Measurements from ENCODE around the gene ARHGAP18. TPM values are rescaled to one million over a fixed set of nuclear protein-coding genes. Genes with fewer than 3 reads are reported as not detected.

ARHGAP18 gene
- total and polyA plus RNA-seq, 10 of the 15 experiments (the other 5 are each of a cell fraction or from before 2014, with no cell fraction given) = 18.2 to 52.2 (median 31.7) TPM

DNA sequence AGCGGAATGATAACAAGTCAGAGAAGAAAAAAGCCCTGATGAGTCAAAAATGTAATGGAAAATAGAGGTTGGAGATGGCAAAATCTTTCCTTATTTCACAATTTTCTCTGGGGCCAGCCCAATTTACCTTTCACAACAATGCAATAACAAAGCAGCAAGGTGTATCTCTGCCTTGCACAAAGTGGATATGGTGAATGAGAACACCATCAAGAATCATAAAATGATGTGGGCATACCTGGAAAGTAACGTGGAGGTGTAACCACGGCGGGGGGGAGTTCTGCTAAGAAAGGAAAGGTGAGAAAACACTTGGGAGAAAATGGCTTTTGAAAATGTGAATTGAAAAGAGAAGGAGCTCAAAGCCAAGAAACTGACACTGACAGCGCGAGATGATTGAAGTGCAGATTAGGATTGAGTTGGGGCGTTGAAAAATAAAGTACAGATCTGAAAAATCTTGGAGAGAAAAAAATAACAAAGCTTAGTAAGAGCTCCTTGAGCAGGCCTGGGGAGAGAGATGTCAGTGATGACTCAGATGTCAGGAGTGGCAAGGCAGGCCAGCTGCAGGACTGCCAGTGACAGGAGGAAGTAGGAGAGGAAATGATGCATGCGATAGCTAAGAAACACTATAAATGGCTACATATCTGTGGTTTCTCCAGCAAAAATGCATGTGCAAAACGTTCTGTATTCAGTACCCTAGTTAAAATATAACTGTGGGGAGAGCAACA is 26.2 kb downstream of the ARHGAP18 start (continued):
- TF ChIP-seq, protein P1, sequence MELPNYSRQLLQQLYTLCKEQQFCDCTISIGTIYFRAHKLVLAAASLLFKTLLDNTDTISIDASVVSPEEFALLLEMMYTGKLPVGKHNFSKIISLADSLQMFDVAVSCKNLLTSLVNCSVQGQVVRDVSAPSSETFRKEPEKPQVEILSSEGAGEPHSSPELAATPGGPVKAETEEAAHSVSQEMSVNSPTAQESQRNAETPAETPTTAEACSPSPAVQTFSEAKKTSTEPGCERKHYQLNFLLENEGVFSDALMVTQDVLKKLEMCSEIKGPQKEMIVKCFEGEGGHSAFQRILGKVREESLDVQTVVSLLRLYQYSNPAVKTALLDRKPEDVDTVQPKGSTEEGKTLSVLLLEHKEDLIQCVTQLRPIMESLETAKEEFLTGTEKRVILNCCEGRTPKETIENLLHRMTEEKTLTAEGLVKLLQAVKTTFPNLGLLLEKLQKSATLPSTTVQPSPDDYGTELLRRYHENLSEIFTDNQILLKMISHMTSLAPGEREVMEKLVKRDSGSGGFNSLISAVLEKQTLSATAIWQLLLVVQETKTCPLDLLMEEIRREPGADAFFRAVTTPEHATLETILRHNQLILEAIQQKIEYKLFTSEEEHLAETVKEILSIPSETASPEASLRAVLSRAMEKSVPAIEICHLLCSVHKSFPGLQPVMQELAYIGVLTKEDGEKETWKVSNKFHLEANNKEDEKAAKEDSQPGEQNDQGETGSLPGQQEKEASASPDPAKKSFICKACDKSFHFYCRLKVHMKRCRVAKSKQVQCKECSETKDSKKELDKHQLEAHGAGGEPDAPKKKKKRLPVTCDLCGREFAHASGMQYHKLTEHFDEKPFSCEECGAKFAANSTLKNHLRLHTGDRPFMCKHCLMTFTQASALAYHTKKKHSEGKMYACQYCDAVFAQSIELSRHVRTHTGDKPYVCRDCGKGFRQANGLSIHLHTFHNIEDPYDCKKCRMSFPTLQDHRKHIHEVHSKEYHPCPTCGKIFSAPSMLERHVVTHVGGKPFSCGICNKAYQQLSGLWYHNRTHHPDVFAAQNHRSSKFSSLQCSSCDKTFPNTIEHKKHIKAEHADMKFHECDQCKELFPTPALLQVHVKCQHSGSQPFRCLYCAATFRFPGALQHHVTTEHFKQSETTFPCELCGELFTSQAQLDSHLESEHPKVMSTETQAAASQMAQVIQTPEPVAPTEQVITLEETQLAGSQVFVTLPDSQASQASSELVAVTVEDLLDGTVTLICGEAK (IDR thresholded peaks at IDR 0.05; ENCODE audit: borderline replicate concordance) = no peak; the same call in 1 of the 2 replicates
- TF ChIP-seq NRF1 (conservative IDR thresholded peaks at IDR 0.05; ENCODE audit: low read depth, low read length) (no peak), BHLHE40 (IDR thresholded peaks at IDR 0.05; ENCODE audit: borderline replicate concordance in 1 of 2, low read depth in 2 of 2, low read length in 1 of 2) (peak; percentile 94), MYC (IDR thresholded peaks at IDR 0.05; ENCODE audit: insufficient read depth, insufficient read length, insufficient replicate concordance, low read length, severe bottlenecking) (no peak)
- TF ChIP-seq, protein P2, sequence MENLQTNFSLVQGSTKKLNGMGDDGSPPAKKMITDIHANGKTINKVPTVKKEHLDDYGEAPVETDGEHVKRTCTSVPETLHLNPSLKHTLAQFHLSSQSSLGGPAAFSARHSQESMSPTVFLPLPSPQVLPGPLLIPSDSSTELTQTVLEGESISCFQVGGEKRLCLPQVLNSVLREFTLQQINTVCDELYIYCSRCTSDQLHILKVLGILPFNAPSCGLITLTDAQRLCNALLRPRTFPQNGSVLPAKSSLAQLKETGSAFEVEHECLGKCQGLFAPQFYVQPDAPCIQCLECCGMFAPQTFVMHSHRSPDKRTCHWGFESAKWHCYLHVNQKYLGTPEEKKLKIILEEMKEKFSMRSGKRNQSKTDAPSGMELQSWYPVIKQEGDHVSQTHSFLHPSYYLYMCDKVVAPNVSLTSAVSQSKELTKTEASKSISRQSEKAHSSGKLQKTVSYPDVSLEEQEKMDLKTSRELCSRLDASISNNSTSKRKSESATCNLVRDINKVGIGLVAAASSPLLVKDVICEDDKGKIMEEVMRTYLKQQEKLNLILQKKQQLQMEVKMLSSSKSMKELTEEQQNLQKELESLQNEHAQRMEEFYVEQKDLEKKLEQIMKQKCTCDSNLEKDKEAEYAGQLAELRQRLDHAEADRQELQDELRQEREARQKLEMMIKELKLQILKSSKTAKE (IDR thresholded peaks at IDR 0.05; ENCODE audit: low read depth, poor library complexity, severe bottlenecking) = peak; percentile 71
- TF ChIP-seq, protein P3, sequence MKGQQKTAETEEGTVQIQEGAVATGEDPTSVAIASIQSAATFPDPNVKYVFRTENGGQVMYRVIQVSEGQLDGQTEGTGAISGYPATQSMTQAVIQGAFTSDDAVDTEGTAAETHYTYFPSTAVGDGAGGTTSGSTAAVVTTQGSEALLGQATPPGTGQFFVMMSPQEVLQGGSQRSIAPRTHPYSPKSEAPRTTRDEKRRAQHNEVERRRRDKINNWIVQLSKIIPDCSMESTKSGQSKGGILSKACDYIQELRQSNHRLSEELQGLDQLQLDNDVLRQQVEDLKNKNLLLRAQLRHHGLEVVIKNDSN (IDR thresholded peaks at IDR 0.05; ENCODE audit: borderline replicate concordance, extremely low read length, insufficient read depth, low read depth, low read length) = no peak

All from GM12878 (cell line).